ENCODE measurements around the gene IGF2. TPM values are rescaled to one million over a fixed set of nuclear protein-coding genes. Genes with fewer than 3 reads are reported as not detected.

The IGF2 gene
- total RNA-seq, 1 experiment from 2014 or later, result 1.5 TPM

DNA sequence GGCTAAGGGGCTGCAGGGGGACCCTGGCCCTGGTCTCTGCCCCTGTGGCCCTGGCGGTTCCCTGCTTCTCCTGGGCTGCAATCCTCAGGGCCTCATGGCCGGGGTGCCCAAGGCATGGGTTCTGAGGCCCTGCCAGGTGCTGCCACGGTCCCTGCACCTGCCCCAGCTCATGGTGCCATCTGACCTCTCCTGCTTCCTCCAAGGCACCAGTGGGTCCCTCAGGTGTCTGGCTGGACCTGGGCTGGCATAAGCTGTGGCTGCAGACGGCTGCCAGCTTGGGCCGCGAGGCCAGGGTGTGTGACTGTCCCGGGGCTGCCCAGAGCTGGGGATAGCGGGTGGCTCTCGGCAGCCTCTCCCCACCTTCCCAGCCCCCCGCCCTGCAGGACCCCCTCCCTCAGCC lies 19.8 kb upstream of the IGF2 start:
- H3K36me3 Mint-ChIP-seq, result no peaks in the 10 kb centered on the region
- no peaks in the 10 kb centered on the region for H3K27me3 Mint-ChIP-seq (ENCODE audit: low read depth)
- ChIA-PET POLR2A (no interaction called here), CTCF (interaction anchor here (0.6 to 18.6 kb wide), 9 partner anchors 8 to 654 kb away, joined by 3 to 761 read pairs (median 3); no protein-coding TSS in a partner anchor)
- ATAC-seq, result no peak
- no peak overlapping the region for H3K27ac Mint-ChIP-seq
- no peak for DNase-seq (ENCODE audit: low spot score)
- H3K4me1 Mint-ChIP-seq, result no peaks in the 10 kb centered on the region
- TF ChIP-seq OVOL2 (CRISPR knock-in tag; IDR thresholded peaks at IDR 0.05; ENCODE audit: borderline replicate concordance), result no peak
- TF ChIP-seq, protein P1, sequence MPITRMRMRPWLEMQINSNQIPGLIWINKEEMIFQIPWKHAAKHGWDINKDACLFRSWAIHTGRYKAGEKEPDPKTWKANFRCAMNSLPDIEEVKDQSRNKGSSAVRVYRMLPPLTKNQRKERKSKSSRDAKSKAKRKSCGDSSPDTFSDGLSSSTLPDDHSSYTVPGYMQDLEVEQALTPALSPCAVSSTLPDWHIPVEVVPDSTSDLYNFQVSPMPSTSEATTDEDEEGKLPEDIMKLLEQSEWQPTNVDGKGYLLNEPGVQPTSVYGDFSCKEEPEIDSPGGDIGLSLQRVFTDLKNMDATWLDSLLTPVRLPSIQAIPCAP (CRISPR knock-in tag; IDR thresholded peaks at IDR 0.05), result no peak
- no peak for TF ChIP-seq JAZF1 (CRISPR knock-in tag; IDR thresholded peaks at IDR 0.05)
- TF ChIP-seq, protein P2, sequence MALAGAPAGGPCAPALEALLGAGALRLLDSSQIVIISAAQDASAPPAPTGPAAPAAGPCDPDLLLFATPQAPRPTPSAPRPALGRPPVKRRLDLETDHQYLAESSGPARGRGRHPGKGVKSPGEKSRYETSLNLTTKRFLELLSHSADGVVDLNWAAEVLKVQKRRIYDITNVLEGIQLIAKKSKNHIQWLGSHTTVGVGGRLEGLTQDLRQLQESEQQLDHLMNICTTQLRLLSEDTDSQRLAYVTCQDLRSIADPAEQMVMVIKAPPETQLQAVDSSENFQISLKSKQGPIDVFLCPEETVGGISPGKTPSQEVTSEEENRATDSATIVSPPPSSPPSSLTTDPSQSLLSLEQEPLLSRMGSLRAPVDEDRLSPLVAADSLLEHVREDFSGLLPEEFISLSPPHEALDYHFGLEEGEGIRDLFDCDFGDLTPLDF (CRISPR knock-in tag; IDR thresholded peaks at IDR 0.05), result no peak
- no peak for TF ChIP-seq EMX1 (CRISPR knock-in tag; IDR thresholded peaks at IDR 0.05)
- TF ChIP-seq RELA (CRISPR knock-in tag; IDR thresholded peaks at IDR 0.05; ENCODE audit: borderline replicate concordance), result no peak
- TF ChIP-seq ATF1 (CRISPR knock-in tag; IDR thresholded peaks at IDR 0.05), result no peak
- TF ChIP-seq NR2C2 (CRISPR knock-in tag; IDR thresholded peaks at IDR 0.05), result no peak
- no peak for TF ChIP-seq CREB1 (CRISPR knock-in tag; IDR thresholded peaks at IDR 0.05)
- TF ChIP-seq, protein P3, sequence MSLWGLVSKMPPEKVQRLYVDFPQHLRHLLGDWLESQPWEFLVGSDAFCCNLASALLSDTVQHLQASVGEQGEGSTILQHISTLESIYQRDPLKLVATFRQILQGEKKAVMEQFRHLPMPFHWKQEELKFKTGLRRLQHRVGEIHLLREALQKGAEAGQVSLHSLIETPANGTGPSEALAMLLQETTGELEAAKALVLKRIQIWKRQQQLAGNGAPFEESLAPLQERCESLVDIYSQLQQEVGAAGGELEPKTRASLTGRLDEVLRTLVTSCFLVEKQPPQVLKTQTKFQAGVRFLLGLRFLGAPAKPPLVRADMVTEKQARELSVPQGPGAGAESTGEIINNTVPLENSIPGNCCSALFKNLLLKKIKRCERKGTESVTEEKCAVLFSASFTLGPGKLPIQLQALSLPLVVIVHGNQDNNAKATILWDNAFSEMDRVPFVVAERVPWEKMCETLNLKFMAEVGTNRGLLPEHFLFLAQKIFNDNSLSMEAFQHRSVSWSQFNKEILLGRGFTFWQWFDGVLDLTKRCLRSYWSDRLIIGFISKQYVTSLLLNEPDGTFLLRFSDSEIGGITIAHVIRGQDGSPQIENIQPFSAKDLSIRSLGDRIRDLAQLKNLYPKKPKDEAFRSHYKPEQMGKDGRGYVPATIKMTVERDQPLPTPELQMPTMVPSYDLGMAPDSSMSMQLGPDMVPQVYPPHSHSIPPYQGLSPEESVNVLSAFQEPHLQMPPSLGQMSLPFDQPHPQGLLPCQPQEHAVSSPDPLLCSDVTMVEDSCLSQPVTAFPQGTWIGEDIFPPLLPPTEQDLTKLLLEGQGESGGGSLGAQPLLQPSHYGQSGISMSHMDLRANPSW (CRISPR knock-in tag; conservative IDR thresholded peaks at IDR 0.05; ENCODE audit: low read depth), result no peak
- no peak for TF ChIP-seq ZNF423 (CRISPR knock-in tag; IDR thresholded peaks at IDR 0.05)
- TF ChIP-seq, protein P4, sequence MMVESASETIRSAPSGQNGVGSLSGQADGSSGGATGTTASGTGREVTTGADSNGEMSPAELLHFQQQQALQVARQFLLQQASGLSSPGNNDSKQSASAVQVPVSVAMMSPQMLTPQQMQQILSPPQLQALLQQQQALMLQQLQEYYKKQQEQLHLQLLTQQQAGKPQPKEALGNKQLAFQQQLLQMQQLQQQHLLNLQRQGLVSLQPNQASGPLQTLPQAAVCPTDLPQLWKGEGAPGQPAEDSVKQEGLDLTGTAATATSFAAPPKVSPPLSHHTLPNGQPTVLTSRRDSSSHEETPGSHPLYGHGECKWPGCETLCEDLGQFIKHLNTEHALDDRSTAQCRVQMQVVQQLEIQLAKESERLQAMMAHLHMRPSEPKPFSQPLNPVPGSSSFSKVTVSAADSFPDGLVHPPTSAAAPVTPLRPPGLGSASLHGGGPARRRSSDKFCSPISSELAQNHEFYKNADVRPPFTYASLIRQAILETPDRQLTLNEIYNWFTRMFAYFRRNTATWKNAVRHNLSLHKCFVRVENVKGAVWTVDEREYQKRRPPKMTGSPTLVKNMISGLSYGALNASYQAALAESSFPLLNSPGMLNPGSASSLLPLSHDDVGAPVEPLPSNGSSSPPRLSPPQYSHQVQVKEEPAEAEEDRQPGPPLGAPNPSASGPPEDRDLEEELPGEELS (CRISPR knock-in tag; IDR thresholded peaks at IDR 0.05), result no peak
- no peak for TF ChIP-seq ZNF396 (CRISPR knock-in tag; IDR thresholded peaks at IDR 0.05; ENCODE audit: borderline replicate concordance)
- TF ChIP-seq FOXK1 (CRISPR knock-in tag; IDR thresholded peaks at IDR 0.05), result no peak
- TF ChIP-seq GRHL2 (CRISPR knock-in tag; IDR thresholded peaks at IDR 0.05; ENCODE audit: insufficient replicate concordance, severe bottlenecking), result no peak
- H3K9me3 Mint-ChIP-seq, result no peaks in the 10 kb centered on the region
- no peak overlapping the region for H3K4me3 Mint-ChIP-seq

DNA sequence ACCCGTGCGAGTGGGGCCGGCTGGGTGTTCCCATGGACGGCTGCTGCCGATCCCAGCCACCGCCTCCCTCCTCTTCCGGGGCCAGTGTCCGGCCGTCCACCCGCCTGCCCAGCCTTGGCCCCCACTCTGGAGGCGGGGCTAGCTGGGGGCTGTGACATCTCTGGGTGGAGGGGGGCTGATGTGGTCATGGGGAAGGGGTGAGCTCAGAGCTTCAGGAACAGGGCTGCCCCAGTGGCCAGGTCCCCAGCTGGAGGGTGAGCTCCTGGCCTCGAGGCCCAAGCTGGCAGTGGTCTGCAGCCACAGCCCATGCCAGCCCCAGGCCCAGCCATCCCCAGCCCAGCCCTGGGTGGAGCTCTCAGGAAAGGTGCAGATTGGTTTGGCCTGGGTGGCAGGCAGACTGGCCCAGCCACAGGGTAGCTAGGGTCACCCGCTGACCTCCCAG lies 19.1 kb upstream of the IGF2 start:
- no peak for DNase-seq (ENCODE audit: low spot score)
- H3K4me3 Mint-ChIP-seq, result no peak overlapping the region
- H3K27ac Mint-ChIP-seq, result no peak overlapping the region
- H3K27me3 Mint-ChIP-seq (ENCODE audit: low read depth), result no peaks in the 10 kb centered on the region
- ChIA-PET CTCF (interaction anchor here (0.5 to 18.6 kb wide), 9 partner anchors 9 to 394 kb away, joined by 3 to 761 read pairs (median 4); no protein-coding TSS in a partner anchor), POLR2A (no interaction called here)
- H3K4me1 Mint-ChIP-seq, result no peaks in the 10 kb centered on the region
- no peak for ATAC-seq
- no peaks in the 10 kb centered on the region for H3K9me3 Mint-ChIP-seq
- H3K36me3 Mint-ChIP-seq, result no peaks in the 10 kb centered on the region
- TF ChIP-seq ZNF121 (CRISPR knock-in tag; IDR thresholded peaks at IDR 0.05) (no peak), NR1H2 (CRISPR knock-in tag; IDR thresholded peaks at IDR 0.05) (no peak), ZNF317 (CRISPR knock-in tag; IDR thresholded peaks at IDR 0.05; ENCODE audit: borderline replicate concordance, low read depth) (no peak), TP53 (CRISPR knock-in tag; IDR thresholded peaks at IDR 0.05) (no peak), NFYB (CRISPR knock-in tag; conservative IDR thresholded peaks at IDR 0.05; ENCODE audit: low read depth) (no peak), GTF2I (CRISPR knock-in tag; conservative IDR thresholded peaks at IDR 0.05) (no peak)
- TF ChIP-seq, protein P4 (CRISPR knock-in tag; IDR thresholded peaks at IDR 0.05), result no peak
- TF ChIP-seq, protein P5, sequence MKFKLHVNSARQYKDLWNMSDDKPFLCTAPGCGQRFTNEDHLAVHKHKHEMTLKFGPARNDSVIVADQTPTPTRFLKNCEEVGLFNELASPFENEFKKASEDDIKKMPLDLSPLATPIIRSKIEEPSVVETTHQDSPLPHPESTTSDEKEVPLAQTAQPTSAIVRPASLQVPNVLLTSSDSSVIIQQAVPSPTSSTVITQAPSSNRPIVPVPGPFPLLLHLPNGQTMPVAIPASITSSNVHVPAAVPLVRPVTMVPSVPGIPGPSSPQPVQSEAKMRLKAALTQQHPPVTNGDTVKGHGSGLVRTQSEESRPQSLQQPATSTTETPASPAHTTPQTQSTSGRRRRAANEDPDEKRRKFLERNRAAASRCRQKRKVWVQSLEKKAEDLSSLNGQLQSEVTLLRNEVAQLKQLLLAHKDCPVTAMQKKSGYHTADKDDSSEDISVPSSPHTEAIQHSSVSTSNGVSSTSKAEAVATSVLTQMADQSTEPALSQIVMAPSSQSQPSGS (CRISPR knock-in tag; IDR thresholded peaks at IDR 0.05; ENCODE audit: borderline replicate concordance, low read depth), result no peak
- TF ChIP-seq, protein P6, sequence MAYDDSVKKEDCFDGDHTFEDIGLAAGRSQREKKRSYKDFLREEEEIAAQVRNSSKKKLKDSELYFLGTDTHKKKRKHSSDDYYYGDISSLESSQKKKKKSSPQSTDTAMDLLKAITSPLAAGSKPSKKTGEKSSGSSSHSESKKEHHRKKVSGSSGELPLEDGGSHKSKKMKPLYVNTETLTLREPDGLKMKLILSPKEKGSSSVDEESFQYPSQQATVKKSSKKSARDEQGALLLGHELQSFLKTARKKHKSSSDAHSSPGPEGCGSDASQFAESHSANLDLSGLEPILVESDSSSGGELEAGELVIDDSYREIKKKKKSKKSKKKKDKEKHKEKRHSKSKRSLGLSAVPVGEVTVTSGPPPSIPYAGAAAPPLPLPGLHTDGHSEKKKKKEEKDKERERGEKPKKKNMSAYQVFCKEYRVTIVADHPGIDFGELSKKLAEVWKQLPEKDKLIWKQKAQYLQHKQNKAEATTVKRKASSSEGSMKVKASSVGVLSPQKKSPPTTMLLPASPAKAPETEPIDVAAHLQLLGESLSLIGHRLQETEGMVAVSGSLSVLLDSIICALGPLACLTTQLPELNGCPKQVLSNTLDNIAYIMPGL (CRISPR knock-in tag; IDR thresholded peaks at IDR 0.05), result no peak
